Astrocyte (in vitro differentiated cells and primary cell): ENCODE measurements around the gene PIBF1. TPM values are rescaled to one million over a fixed set of nuclear protein-coding genes. Genes with fewer than 3 reads are reported as not detected.

ENCODE experiments used
- DNase-seq: peaks from one replicate; pipeline ENCODE4 v3.0.0-alpha.2; 2010; ENCODE audit warnings: low read depth
- FAIRE-seq: peaks from 2 replicates; lab custom pipeline; 2011; peaks lifted over from hg19 to GRCh38; lab: Jason Lieb, UNC
- H2AFZ ChIP-seq: 2 replicates; pipeline ENCODE4 v1.6.0; 2012; ENCODE audit warnings: low read depth, low read length, inconsistent platforms
- H3K27ac ChIP-seq: 2 replicates; pipeline ENCODE4 v1.5.1; 2011; ENCODE audit warnings: low read depth, low read length, inconsistent platforms
- H3K27me3 ChIP-seq: 2 replicates; pipeline ENCODE4 v1.6.0; 2011; ENCODE audit warnings: low read length, inconsistent platforms; ENCODE audit not compliant: insufficient read depth
- H3K36me3 ChIP-seq: 2 replicates; pipeline ENCODE4 v1.5.1; 2011; ENCODE audit warnings: low read length, inconsistent platforms; ENCODE audit not compliant: insufficient read depth
- H3K4me1 ChIP-seq: 2 replicates; pipeline ENCODE4 v1.5.1; 2011; ENCODE audit warnings: low read length, inconsistent platforms; ENCODE audit not compliant: insufficient read depth
- H3K4me2 ChIP-seq: 2 replicates; pipeline ENCODE4 v1.6.0; 2012; ENCODE audit warnings: low read length, inconsistent platforms
- H3K4me3 ChIP-seq: 2 replicates; pipeline ENCODE4 v1.5.1; 2011; ENCODE audit warnings: low read depth, mild to moderate bottlenecking, low read length, inconsistent platforms; ENCODE audit not compliant: insufficient read depth
- H3K79me2 ChIP-seq: 2 replicates; pipeline ENCODE4 v1.6.0; 2012; ENCODE audit warnings: mild to moderate bottlenecking, low read length, inconsistent platforms; ENCODE audit not compliant: insufficient read depth
- H3K9ac ChIP-seq: 2 replicates; pipeline ENCODE4 v1.6.0; 2012; ENCODE audit warnings: mild to moderate bottlenecking, low read length, inconsistent platforms
- H3K9me3 ChIP-seq: 2 replicates; pipeline ENCODE4 v1.5.1; 2012; ENCODE audit warnings: low read depth, mild to moderate bottlenecking, low read length, inconsistent platforms; ENCODE audit not compliant: insufficient read depth
- H4K20me1 ChIP-seq: 2 replicates; pipeline ENCODE4 v1.6.0; 2012; ENCODE audit warnings: low read length, inconsistent platforms; ENCODE audit not compliant: insufficient read depth
- H3K27ac Mint-ChIP-seq: one replicate; pipeline ENCODE4 v1.8.0; 2021; ENCODE audit warnings: mild to moderate bottlenecking, mixed read lengths; ENCODE audit not compliant: unreplicated experiment
- H3K27me3 Mint-ChIP-seq: one replicate; pipeline ENCODE4 v1.8.0; 2021; ENCODE audit warnings: low read depth, mixed read lengths; ENCODE audit not compliant: unreplicated experiment
- H3K36me3 Mint-ChIP-seq: one replicate; pipeline ENCODE4 v1.8.0; 2021; ENCODE audit warnings: low read depth, mixed read lengths; ENCODE audit not compliant: unreplicated experiment
- H3K4me1 Mint-ChIP-seq: one replicate; pipeline ENCODE4 v1.8.0; 2021; ENCODE audit warnings: low read depth, mixed read lengths; ENCODE audit not compliant: unreplicated experiment
- H3K4me3 Mint-ChIP-seq: one replicate; pipeline ENCODE4 v1.8.0; 2021; ENCODE audit warnings: mild to moderate bottlenecking, moderate library complexity, mixed read lengths; ENCODE audit not compliant: unreplicated experiment
- H3K9me3 Mint-ChIP-seq: one replicate; pipeline ENCODE4 v1.8.0; 2021; ENCODE audit warnings: mild to moderate bottlenecking, mixed read lengths; ENCODE audit not compliant: unreplicated experiment
- CTCF ChIP-seq: IDR thresholded peaks from 2 replicates; pipeline ENCODE4 v1.5.1; 2011; ENCODE audit warnings: low read depth, mild to moderate bottlenecking, inconsistent platforms, low read length, moderate library complexity; ENCODE audit not compliant: insufficient read depth
- EZH2 ChIP-seq: IDR thresholded peaks from 2 replicates; pipeline ENCODE4 v1.6.1; 2012; ENCODE audit warnings: mild to moderate bottlenecking, low read length, inconsistent platforms; ENCODE audit not compliant: insufficient read depth
- total RNA-seq: library from RNA; stranded (reverse); gene quantifications from 2 replicates; pipeline ENCODE4 v1.2.1, GENCODE V29; 2021

Gene PIBF1
- total RNA-seq, 1 donor from 2014 or later = 19.3 TPM

GRCh38 chr13:73034901-73035300 lies 253.0 kb downstream of the PIBF1 start:
- H3K4me1 ChIP-seq = no peaks in the 10 kb centered on the region
- H3K9ac ChIP-seq = no peak overlapping the region
- Mint-ChIP-seq H3K9me3 (no peaks in the 10 kb centered on the region), H3K27me3 (no peaks in the 10 kb centered on the region), H3K27ac (no peak overlapping the region), H3K4me1 (peaks cover 4% of the 10 kb centered on the region), H3K36me3 (no peaks in the 10 kb centered on the region), H3K4me3 (no peak overlapping the region)
- H3K79me2 ChIP-seq = no peaks in the 10 kb centered on the region
- DNase-seq (no peak), FAIRE-seq (no peak)
- H3K4me2 ChIP-seq = no peak overlapping the region
- H3K9me3 ChIP-seq = no peaks in the 10 kb centered on the region
- no peaks in the 10 kb centered on the region for H3K27me3 ChIP-seq
- TF ChIP-seq EZH2 (no peak), CTCF (no peak)
- H3K4me3 ChIP-seq = no peak overlapping the region
- no peaks in the 10 kb centered on the region for H4K20me1 ChIP-seq
- H3K27ac ChIP-seq = no peak overlapping the region
- no peaks in the 10 kb centered on the region for H3K36me3 ChIP-seq
- no peak overlapping the region for H2AFZ ChIP-seq

- H4K20me1 ChIP-seq = no peaks in the 10 kb centered on the region
These were observed 253.7 kb downstream of the PIBF1 start for GRCh38 chr13:73035660-73036059.

More at GRCh38 chr13:73035660-73036059, 253.7 kb downstream of the PIBF1 start:
- H3K27ac Mint-ChIP-seq = no peak overlapping the region
- Histone ChIP-seq H3K4me2 (no peak overlapping the region), H3K79me2 (no peaks in the 10 kb centered on the region), H3K4me3 (no peak overlapping the region), H3K9ac (no peak overlapping the region), H3K36me3 (no peaks in the 10 kb centered on the region), H3K27me3 (no peaks in the 10 kb centered on the region), H3K9me3 (no peaks in the 10 kb centered on the region), H3K27ac (no peak overlapping the region), H3K4me1 (no peaks in the 10 kb centered on the region), H2AFZ (no peak overlapping the region)
- H3K9me3 Mint-ChIP-seq = no peaks in the 10 kb centered on the region
- DNase-seq (no peak), FAIRE-seq (no peak)
- no peaks in the 10 kb centered on the region for H3K27me3 Mint-ChIP-seq
- no peak overlapping the region for H3K4me3 Mint-ChIP-seq
- no peaks in the 10 kb centered on the region for H3K36me3 Mint-ChIP-seq
- TF ChIP-seq EZH2 (no peak), CTCF (no peak)
- peaks cover 4% of the 10 kb centered on the region for H3K4me1 Mint-ChIP-seq
